Measurements from ENCODE around the gene MKX.
"Not testable (repeated sequence)": the region's sequence is repeated elsewhere in the genome, so short reads cannot be mapped to it uniquely, and the experiment has no call there.

MKX gene

GRCh38 chr10:27688991-27689390 lies 56.6 kb downstream of the MKX start:
- DNase-seq = no peak

- no peak for DNase-seq
Measured at GRCh38 chr10:27688276-27688675, 57.3 kb downstream of the MKX start.

DNA sequence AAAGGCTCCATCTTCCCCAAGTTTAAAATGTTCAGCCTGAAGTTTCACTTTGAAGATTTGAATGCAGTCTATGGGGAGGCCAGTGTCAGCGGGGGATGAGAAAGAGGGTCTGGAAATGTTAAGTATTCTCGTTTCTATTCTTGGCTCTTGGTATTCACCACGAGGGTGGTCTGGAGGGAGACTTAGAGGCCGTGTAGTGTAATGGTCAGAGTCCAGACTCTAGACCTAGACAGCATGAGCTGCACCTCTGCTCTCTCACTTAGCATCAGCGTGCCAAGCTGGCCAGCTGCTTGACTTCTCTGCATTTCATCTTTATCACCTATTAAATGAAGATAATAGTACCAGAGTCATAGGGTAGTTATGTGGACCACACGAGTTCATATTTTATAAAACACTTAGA lies 57.9 kb downstream of the MKX start:
- no peak for DNase-seq

DNA sequence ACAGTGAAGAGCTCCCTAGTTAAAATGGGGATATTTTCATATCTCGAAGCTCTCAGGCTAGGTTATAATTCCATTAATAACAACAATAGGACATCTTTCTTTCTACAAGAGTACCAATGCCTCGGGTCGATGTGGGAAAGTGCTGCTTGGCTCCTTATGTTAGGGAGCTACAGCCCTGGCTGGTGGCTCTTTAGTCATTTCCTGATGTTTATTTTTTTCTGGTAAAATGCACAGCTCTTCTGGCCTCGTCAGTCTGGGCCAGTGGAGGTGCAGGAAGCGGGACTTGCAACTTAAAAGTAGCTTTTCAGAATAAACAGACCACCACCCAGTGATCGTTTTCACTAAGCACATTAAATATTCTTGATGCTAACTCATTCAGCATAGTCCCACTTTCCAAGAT lies 58.3 kb downstream of the MKX start:
- no peak for DNase-seq

GRCh38 chr10:27685681-27686080 lies 59.9 kb downstream of the MKX start:
- no peak for DNase-seq

DNA sequence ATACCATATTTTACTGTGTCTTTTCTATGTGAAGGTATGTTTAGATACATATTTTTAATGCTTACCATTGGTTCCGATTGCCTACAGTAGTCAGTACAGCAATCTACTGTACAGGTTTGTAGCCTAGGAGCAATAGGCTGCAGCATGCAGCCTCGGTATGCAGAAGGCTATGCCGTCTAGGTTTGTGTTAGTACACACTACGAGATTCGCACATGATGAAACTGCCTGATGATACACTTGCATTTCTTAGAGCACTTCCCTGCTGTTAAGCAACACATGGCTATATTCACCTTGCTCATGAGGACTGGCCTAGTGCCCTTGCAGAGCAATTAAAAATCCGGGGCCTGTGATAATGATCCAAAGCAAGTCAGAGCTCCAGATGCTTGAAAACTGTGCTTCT lies 62.4 kb downstream of the MKX start:
- no peak for DNase-seq

- not testable (repeated sequence) for DNase-seq
Measured at GRCh38 chr10:27681795-27682194, 63.8 kb downstream of the MKX start.

DNA sequence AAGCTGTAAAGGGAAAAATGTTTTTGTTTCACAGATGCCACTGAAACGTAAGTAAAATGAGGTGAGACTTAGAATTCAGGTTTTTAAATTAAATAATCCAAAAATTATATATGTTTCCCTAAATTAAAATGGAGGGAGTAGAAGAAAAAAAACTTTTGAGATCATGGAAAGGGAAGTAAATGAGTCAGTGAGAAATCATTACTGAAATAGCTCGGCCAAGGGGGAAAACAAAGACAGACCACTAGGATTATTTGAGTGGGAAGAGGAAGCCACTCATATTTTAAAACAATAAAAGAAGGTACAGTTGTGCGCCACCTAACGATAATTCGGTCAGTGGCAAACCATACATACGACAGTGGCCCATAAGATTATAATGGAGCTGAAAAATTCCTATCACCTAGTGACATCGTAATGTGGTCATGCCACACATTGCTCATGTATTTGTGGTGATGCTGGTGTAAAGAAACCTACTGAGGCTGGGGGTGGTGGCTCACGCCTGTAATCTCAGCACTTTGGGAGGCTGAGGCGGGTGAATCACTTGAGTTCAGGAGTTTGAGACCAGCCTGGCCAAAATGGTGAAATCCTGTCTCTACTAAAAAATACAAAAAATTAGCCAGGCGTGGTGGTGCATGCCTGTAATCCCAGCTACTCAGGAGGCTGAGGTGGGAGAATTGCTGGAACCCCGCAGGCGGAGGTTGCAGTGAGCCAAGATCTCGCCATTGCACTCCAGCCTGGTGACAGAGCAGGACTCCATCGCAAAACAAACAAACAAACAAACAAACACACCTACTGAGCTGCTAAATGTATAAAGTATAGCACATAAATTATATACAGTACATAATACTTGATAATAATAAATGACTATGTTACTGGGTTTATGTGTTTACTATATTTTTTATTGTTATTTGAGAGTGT lies 64.7 kb downstream of the MKX start:
- no peak for DNase-seq

DNA sequence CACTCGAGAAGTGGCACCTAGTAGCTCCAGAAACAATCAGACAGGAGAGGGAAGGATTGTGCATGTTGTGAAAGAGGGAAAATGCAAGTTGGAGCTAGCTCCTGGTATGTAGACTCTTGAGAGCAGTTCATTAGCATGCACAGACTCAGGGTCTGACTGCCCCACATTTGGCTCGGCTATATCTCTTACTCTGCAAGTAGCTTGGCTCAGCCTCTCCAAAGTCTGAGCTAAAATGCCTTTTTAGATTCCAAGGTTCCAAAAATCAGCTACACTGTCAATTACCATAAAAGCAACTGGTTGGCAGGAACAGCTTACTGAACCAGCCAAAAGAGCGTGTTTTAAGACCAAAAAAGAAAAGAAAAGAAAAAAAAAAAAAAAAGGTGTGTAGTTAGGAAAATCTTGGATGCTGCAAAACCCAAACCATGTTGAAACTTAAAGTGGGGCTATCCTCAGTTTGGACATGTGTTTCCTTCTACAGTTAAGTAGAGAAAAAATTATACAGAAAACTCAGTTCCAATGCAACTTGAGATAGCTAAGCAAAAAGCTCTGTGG lies 65.5 kb downstream of the MKX start:
- no peak for DNase-seq

DNA sequence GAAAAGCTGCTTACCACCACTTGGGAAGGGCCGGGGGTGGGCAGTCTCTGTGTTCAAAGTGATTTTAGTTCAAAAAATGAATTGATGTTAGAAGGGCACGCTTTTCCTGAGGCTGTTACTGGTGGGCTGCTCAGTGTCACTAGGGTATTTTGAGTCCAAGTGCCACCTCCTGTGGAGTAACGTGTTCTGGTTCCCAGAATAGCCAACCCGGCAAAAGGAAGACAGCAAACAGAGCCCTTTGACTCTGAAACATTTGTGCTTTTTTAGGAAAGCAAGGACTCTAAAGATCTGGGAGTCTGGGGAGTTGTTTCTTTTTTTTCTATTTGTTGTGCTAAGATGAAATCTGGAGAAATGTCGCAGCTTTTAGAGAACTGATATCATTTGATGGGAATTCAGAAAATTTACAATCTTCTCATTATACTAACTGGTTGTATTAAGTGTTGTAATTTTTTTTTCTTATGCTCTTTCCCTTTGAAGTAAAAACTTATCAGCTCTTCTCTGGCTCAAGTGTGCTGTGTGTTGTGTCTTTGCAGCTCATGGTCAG lies 66.2 kb downstream of the MKX start:
- DNase-seq = no peak

DNA sequence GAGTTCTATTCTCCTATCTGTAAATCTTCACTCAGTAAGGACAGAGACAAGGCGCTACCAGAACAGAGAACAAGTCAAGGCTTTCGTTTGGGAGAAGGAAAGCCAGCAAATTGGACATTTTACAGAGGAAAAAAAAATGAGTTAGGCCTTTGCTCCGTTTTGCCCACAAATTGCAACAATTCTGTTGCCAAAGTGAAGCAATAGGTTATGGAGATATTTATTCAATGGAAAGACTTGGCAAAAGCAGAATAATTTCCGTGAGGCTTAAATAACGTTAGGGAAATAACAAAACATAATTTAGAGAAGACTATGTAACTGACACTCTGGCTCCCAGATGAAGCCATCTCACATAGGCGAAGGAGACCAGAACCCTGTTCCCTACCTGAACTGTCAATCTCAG lies 67.5 kb downstream of the MKX start:
- DNase-seq = no peak

DNA sequence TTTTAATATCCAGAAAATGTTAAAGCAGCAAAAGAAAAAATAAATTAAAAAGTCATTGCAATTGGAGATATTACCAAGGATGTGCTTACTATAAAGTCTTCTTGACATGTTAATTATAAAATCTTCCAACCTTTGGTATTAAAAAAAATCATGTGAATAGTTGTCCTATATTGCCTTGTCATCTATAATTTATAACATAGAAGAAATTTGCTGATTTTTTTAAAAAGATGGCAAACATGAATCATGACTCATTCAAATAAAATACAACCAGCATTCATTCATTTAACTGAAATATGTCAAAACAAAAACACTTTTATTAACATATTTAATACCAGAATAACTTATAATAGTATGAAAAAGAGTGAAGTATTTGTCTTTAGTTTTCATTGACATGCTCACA lies 72.6 kb downstream of the MKX start:
- no peak for DNase-seq

DNA sequence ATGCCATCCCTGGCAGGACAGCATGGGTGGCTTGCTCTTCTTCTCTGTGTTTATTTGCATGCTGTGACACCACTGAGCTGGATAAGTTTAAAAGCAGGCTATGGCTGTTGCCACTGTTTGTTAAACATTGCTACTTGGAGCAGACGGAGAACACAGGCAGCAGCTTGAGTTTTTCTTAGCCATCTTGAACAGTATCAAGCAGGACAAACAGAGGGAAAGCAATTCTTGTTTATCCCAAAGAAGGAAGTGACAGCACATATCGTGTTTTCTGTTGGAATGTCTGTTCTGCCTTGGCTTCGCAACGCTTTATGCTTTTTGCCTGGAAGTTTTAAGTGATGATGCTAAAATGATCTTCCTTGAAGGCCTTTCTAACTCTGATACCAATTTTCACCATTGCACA lies 73.8 kb downstream of the MKX start:
- DNase-seq = no peak

DNA sequence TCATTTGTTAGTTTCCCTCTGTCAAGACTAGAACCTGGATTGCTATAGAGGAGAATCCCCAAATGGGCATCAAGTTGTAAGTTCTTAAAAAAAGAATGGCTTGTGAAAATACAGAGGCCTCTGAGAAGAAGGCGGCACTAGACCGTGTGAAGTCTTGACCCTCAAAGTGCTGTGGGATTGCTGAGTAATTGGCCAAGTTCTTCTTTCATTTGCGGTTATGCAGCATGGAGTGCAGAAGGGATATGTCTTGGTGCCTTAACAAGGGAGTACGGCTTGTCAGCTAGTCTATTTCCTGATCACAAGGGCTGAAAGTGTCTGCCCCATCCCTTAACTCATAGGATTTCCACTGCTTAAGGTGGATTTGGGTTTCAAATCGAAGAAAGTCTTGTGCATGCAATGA lies 81.2 kb downstream of the MKX start:
- DNase-seq = no peak

DNA sequence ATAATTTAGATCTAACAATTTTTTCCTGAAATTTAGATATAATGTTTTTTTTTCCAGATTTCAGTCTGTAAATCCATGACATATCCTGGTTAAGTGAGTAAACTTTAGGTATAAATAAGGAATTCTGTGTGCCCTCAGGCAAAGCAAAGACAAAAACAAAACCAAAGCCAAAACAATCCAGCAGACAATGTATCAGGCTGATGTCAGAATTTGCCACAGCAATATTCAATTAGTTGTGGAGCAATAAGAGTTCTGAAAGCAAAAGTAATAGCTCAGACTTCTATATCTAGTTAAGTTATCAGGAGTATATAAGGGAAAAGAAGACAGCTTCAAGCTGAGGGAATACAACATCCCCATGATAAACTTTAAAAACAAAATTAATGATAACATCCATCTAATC lies 82.0 kb downstream of the MKX start:
- no peak for DNase-seq

DNA sequence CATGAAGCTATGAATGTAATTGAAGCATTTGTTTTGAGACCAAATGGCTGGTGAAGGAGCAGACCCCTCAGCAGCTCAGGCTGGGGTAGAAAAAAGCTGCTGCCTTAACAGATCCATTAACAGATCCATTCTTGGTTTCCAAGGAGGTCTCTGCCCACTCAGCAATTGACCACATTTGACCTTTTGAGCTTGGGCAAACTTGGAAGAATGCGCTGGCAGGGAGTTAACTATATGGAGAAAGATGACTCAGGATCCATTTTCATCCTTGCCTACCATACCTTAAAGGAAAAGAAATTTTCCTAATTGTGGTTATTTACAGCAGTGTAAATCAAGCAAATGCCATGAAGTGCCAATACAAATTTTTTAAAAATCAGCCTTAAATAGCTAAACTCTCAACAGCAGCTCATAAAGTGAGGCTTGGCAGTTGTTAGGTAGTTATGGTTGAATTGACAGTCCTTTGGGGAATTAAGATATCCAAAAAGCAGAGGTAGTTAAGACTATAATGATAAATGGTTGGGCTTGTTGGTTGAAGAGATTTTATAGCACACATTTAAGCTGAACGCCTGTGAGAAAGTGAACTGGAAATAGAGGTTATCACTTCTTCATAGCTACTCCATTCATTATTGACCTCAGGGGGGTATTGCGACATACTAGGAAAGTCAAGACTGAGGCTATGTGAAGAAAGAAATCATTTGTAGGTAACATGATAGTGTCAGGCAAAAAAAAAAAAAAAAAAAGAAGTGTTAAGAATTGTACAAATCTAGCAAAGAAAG lies 83.9 kb downstream of the MKX start:
- no peak for DNase-seq

DNA sequence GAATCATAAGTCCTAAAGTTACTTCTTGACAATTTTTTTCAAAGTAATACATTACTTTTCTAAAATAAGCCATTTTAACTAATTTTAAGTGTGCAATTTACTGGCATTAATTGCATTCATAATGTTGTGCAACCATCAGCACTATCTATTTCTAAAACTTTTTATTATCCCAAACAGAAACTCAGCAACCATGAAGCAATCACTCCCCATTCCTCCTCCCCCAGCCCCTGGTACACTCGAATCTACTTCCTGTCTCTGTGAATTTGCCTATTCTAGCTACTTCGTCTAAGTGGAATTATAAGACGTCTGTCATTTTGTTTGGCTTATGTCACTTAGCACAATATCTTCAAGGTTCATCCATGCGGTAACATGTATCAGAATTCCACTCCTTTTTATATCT lies 84.9 kb downstream of the MKX start:
- no peak for DNase-seq

- DNase-seq = no peak
Measured at GRCh38 chr10:27660268-27660667, 85.4 kb downstream of the MKX start.

- DNase-seq = no peak
Measured at GRCh38 chr10:27659786-27660185, 85.8 kb downstream of the MKX start.

GRCh38 chr10:27658788-27659187 lies 86.8 kb downstream of the MKX start:
- no peak for DNase-seq

DNA sequence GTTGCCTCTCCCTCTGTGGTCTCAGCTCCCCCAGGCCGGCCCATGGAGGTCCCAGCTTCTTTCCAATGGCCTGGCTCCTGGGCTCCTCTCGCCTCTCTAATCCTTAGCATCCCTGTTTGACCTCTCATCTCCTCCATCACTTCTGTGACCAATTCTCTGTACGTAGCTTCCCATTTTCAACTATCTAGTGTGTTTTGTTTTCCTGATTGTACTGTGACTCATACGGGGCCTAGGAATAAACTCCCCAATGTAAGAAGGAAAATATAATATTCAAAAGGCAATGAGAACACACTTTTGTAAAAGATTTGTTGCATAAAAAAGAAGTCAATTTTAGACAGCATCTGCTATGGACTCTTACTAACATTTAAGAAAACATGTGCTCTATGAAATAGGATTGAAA lies 90.3 kb downstream of the MKX start:
- DNase-seq = no peak

DNA sequence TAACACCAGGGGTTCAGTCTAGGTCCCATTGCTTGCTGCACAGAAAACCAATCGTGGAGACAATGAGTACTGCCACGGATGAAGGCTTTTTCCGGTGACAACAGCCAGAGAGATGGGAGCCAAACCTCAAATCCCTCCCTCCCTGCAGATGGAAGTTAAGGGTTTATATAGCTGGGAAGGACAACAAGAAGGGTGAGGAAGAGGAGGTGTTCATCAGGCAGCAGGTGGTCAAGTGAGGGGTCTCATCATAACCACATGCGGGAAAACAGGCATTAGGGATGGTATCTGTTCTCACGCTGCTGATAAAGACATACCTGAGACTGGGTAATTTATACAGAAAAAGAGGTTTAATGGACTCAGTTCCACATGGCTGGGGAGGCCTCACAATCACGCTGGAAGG lies 91.3 kb downstream of the MKX start:
- DNase-seq = no peak

- no peak for DNase-seq
Measured at GRCh38 chr10:27646604-27647175, 98.9 kb downstream of the MKX start.

All from NCI-H1694 (cell line).